ENCODE results near the gene GPR89A.

DNA sequence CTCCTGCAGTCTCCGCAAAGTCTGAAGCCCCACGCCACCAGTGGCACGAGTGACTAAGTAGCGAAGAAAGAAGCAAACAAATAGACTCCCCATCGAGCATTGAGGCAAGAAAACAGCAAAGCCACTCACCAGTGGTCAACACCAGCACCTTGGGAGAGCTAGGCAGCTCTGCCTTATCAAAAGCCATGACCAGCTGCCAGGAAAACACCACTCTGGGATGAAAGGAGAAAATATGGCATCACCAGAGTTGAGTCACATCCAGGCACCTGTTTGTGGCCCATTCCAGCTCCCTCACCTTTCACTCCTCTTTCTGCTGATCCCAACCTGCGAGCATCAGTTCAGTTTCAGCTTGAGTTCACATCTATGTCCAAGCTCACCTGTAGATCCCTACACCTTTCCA, 82.1 kb downstream of the GPR89A start:
- TF ChIP-seq, protein P1, sequence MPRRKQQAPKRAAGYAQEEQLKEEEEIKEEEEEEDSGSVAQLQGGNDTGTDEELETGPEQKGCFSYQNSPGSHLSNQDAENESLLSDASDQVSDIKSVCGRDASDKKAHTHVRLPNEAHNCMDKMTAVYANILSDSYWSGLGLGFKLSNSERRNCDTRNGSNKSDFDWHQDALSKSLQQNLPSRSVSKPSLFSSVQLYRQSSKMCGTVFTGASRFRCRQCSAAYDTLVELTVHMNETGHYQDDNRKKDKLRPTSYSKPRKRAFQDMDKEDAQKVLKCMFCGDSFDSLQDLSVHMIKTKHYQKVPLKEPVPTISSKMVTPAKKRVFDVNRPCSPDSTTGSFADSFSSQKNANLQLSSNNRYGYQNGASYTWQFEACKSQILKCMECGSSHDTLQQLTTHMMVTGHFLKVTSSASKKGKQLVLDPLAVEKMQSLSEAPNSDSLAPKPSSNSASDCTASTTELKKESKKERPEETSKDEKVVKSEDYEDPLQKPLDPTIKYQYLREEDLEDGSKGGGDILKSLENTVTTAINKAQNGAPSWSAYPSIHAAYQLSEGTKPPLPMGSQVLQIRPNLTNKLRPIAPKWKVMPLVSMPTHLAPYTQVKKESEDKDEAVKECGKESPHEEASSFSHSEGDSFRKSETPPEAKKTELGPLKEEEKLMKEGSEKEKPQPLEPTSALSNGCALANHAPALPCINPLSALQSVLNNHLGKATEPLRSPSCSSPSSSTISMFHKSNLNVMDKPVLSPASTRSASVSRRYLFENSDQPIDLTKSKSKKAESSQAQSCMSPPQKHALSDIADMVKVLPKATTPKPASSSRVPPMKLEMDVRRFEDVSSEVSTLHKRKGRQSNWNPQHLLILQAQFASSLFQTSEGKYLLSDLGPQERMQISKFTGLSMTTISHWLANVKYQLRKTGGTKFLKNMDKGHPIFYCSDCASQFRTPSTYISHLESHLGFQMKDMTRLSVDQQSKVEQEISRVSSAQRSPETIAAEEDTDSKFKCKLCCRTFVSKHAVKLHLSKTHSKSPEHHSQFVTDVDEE (CRISPR knock-in tag; IDR thresholded peaks at IDR 0.05), result no peak
- TF ChIP-seq ISL1 (CRISPR knock-in tag; IDR thresholded peaks at IDR 0.05) (no peak), ZNF70 (CRISPR knock-in tag; IDR thresholded peaks at IDR 0.05) (no peak), ZNF565 (CRISPR knock-in tag; conservative IDR thresholded peaks at IDR 0.05; ENCODE audit: low read depth) (no peak), CREB5 (CRISPR knock-in tag; IDR thresholded peaks at IDR 0.05; ENCODE audit: low read depth) (no peak), ZC3H10 (CRISPR knock-in tag; IDR thresholded peaks at IDR 0.05) (no peak), ZFP3 (CRISPR knock-in tag; IDR thresholded peaks at IDR 0.05) (no peak), TOX (CRISPR knock-in tag; IDR thresholded peaks at IDR 0.05; ENCODE audit: borderline replicate concordance) (no peak), RARB (CRISPR knock-in tag; IDR thresholded peaks at IDR 0.05) (no peak)

All from SK-N-SH treated with all-trans-retinoic acid at 6 μM for 48 hours (cell line).